HS-5 (cell line): ENCODE data around the gene CCDC171.
"Not testable (repeated sequence)": the region's sequence is repeated elsewhere in the genome, so short reads cannot be mapped to it uniquely, and the experiment has no call there.

ENCODE experiments used
- DNase-seq: peaks from one replicate; pipeline ENCODE4 v3.0.0-alpha.2; 2012; ENCODE audit warnings: low read depth

CCDC171 gene

DNA sequence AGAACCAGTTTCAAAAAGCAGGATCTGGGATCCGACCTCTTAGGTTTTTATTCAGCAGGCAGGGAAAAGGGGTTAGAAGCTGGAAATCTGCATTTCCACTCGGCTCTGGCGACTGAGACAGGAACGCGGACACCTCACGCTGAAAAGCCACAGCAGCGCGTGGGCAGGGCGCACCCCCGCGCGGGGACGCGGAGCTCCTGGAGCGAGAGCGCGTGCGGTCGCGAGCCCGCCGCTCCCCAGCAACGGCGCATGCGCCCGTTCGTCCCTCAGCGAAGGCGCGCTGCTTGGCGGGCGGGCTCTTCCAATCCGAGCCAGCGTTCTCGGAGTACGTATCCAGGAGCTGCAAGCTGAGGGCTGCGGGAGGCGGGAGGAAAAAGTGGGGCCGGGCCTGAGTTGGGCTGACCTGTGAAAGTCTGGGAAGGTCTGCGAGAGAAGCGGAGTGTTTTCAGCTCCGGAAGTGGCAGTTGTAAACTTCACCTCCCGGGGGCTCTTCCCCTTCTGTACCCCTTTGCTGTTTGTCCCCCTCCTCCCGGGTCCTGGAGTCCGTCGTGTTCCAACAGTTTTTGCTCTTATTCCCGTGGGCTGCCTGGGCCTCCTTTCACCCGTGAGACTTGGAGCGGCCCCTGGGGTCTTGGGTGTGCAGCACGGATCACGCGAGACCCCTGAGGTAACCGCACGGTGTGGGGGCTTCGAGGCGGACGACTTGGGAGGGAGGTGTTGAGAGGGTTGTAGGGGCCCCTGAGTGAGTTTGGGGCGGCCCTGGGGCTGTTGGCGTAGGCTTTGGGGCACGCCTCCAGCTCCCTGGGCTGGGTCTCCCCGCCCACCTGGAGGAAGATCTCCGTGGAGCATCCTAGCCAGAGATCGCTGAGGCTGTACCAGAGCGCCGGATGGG lies at the start of gene CCDC171:
CCDC171 (plus strand) TSS at position 408 of the 892 bp plus-strand sequence. CDS start 11,046 bp downstream, outside the sequence.
- peak; percentile 85 for DNase-seq

DNA sequence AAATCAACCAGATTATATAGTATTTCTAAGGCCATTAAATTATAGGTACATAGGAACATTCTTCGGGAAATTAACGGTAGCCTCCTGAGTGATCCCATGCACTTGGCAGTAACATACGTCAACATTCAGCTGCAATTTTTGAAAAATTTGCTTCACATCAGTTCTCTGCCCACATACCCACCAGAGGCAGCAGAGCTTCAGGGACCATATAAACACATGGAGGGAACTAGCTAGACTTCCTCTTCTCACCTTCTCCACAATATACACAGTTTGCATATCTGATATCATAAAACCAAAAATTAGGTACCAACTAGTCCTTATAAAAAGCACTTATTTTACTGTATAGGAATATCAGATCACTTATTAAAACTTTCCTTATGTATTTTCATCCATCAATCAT lies 46.9 kb upstream of the CCDC171 start:
- no peak for DNase-seq

DNA sequence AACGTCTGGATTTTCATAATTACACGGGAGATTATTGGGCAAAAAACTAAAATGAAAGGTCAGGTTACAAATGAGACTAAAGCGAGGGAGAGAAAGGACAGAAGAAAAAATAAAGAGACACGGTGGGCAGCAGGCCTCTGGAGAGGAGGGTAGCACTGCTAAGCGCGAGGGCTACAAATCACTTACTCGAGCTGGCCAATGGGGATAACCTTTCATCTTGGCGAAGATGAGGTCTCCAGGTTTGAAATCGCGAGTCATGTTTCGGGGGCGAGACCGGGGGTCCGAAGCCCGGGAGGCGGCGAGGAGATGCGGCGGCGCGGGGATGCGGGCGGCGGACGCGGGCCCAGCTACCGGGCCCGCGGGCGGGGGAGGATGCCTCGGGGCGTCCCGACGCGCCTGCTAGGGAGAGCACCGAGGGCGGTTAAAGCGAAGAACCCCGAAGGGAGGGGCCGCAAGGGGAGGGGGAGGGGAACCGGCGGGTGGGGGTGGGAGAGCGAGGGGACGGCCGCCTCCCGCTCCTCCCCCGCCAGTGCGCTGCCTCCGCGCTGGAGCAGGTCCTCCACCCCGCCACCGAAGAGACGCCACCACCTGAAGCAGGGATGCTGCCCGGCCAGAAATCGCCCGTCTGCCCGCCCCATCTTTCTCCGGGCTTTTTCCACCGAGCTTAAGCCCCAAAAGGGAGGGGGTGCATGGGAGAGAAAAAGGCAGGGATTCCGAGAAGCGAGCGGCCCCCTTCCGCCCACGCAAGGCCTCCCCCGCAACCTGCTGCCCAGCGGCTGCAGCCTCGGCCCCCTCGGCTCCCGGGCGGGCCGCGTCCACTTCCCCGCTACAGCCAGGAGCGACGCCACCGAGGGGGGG lies 42.7 kb upstream of the CCDC171 start:
- no peak for DNase-seq

DNA sequence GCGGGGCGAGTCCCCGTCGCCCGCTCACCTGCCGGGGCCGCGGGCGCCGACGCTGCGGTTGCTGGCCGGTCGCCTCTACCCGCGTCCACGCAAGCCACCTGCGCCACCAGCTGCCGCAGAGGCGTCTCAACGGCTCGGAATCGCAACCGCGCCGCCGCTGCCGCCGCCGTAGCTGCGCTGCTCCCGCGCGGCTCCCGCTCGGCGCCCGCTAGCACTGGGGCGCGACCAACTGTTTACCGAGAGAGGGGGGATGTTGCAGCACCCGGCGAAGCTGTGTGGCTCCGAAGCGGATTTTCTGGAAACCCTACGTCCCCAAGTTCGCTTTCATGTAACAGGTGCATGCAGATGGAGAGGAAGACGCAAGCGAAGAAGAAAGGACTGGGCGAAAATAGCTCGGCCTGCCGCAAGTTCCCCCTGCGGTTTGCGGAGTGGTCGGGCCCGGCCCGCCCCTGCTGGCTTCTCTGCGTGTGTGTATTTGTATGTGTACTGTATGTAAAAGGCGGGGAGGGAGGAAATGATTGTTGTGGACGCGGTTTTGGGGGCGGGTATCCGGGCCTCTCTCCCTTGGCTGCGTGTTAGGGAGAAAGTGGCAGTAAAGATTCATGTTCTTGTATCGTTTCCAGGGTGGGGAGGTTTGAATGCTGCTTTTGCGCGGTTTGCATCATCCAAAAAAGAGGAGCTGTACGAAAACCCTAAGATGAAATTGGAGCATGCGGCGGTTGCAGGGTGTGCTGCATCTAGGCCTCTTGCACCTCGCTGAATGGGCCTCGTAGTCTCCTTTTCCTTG lies 41.9 kb upstream of the CCDC171 start, which contains the start of gene PSIP1:
PSIP1 (minus strand) TSS at position 182 of the 787 bp plus-strand sequence. CDS start 782 bp downstream, outside the sequence.
- peak; percentile 64 for DNase-seq

DNA sequence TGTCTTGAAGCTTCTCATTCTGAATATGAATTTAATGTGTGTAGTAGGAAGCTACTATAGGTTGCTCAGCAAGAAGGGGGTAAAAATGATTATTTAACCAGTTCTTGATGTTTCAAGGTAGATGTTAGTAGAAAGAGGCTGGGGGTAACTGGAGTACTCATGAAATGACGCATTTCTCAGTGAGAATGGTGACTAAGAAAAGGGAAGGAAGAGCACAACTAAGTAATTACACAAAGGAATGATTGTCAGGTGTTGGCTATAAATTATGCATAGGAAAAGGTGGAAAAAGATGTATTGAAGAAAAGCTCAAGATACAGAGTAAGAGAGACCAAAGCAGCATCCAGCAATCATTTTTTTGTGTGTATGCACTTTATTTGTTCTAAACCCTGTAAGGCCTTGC lies 40.6 kb upstream of the CCDC171 start:
- no peak for DNase-seq

DNA sequence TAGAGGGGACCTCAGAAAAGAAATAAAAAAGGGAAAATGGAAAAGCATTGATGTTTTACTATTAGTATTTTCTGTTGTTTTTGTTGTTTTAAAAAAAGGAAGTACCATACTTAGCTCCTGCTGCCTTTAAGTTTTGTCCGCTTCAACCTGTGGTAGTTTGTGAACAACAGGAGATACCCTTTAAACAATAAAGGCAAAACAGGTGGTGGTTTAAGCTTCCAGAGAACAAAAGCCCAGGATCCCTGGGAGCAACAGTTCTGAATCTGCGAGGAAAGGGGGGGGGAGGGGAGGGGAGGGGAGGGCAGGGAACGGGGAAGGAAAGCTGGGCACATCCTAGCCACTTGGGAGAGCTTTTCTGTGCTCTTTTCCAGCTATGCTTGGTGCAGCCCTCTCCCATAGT lies 40.0 kb upstream of the CCDC171 start:
- no peak for DNase-seq

DNA sequence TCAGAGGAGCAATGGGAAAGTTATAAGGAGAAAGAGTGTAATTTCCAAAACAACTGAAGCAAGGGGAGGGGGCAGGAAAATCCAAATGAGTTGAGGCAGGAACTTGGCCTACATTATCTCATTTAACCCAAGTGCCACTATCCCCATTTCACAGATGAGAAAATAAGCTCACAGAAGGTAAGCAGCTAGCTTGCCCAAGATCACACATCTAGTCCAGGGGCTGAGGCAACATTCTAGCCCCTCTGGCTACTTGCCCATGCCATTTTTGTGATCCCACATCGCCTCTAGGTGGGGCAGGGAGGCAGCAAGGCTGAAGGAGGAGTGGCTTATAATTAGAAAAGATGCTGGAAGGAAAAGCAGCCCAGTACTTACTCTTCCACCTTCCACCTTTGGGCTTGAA lies 39.5 kb upstream of the CCDC171 start:
- DNase-seq: no peak

DNA sequence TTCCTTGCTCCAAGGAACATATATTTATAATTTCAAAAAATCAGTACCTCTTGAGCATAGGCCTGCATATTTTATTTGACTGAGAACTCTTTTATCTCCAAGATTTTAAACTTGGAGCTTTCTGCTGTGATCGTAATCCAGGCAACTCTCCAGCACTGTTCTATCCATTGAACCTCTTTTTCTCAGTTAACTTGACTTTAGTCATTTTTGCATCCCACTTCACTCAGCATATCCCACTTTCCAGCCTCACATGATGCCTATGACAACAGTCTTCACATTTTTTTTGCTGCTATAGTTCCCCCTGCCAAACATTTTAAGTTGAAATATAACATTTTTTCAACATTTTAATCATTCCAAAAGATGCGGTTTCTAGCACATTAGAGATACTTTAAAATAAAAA lies 33.0 kb upstream of the CCDC171 start:
- no peak for DNase-seq

DNA sequence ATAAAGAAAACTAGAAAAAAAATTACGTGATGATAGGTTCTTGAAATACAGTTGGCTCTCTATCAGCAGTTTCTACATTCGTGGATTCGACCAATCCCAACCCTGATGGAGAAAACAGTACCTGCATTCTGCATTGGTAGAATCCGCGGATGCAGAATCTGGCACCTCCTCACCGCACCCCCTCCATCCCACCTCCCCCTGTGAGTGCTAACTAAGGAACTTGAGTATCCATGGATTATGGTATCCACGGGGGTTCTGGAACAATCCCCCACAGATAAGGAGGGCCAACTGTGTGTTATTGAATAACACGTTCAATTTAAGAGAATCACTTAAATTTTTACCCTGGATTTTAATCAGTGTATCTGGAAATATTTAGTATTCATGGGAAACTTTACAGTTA lies 31.6 kb upstream of the CCDC171 start:
- no peak for DNase-seq

DNA sequence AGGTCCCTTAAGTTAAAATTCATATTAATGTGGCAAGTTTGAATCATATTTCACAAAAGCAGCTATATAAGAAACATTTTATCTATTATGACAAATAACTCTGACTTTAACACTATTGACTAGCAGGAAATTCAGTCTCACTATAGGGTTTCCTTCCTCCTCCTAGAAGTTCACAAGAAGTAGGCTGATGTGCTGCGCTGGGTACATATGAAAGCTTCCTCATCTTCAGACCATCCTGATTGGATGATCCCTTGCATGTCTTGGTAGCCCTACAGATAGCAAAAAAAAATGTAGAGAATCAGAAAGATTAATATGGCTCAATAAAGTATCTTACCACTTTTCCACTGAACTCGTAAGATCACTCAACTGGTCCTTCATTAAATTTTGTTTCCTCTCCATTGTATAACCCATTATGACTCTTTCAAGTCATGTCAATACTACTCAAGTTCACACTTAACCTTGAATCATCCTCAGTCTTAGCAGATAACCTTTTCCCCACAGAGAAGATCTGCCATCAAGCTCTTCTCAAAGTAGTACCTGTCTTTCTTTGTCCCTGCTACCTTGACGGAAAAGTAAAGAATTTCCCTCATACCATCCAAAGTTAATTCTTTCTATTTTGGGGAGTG lies 30.6 kb upstream of the CCDC171 start:
- DNase-seq: no peak

DNA sequence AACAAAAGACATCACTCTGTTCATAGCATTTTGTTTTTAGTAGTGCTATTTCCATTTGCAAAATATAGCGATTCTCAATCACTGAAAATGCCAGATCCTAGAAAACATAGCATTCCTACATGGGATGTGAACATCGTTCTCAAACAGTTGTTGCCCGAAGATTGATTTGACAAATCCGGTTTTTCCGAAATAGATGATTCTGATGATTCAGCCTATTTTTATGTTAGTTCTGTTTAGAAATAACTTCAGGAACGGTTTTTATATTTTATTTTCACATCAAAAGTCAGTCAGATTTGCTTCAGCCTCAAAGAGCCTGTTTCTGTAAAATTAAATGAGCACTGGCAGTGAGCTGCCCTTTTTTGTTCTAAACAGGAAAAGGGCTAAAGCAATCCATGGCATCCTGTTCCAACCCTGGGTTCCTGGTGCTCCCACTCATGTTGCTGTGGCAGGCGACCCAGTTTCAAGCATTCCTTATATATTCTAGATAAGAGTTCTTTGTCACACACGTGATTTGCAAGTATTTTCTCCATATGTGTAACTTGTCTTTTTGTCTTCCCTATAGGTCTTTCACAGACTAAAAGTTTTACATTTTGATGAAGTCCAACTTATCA lies 27.9 kb upstream of the CCDC171 start:
- DNase-seq: no peak

DNA sequence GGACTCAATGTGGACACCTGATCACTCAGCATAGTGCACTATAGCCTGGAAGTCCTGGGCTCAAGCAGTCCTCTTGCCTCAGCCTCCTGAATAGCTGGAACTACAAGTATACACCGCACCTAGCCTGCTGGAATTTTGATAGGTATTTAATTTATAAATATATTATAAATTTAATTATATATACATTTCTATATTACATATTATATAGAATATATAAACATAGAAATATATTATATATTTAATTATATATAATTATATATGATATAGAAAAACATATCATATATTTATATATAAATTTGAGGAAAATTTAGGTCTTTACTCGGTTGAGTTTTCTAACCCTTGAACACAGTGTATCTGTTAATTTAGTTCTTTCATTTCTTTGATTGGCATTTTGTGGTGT lies 26.9 kb upstream of the CCDC171 start:
- no peak for DNase-seq

DNA sequence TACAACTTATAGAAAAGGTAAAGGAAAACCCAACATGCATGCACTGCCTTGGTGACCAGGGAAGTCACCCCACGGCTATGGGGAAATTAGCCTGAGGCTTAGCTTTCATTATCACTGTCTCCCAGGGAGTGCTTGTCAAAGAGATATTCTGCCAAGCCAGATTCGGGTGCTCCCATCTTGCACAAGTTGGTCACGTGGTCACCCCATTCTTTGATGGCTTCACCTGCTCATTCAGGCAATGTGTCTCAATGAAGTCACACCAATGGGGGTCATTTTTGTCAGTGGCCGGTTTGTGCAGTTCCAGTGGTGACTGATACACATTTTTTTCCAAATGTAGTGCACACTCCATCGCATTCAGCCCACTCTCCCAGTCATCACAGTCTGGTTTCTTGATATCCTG lies 25.8 kb upstream of the CCDC171 start:
- DNase-seq: not testable (repeated sequence)

DNA sequence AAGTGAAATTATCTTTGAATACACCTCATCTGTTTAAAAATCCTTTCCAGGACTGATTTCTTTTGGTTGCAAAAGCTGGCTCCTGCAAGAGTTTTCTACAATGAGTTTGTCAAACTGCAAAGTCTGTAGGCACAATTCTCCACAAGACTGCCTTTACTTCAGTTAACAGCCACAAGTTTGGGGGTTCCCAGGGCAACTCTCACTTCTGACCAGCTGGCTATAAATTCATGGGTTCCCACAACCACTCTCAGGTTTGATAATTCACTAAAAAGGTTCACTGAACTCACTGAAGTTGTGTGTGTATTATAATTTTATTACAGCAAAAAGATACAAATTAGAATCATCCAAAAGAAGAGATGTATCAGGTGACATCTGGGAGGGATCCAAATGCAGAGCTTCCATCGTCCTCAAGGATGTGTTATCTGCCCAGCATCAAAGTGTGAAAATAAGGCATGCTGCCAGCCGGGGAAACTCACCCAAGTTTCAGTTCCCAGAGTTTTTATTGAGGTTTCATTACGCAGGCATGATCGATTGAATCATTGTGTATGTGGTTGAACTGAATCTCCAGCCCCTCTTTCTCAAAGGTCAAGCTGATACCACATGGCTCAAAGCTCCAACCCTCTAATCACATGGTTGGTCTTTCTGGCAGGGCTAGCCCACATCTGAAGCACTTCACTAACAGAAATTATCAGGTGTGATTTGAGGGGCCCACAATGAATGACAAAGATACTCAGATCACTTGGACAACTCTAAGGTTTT lies 23.1 kb upstream of the CCDC171 start:
- no peak for DNase-seq

DNA sequence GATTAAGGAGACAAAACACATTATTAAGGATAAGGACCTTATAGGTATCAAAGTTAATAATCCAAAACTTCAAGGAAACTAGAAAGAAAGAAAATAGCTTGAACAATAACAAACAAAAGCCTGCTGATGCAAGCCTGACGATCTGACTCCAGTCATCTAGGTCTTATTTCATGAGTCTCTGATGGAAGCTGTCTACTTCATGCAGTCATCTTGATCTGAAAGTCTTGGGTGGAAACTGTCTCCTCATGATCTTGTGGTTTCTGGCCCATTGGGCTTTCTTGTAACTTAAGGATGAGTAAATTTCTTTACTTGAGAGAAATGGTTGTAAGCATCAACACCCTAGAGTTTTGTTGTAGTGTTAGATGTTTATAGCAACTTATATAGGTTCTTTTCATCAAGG lies 21.5 kb upstream of the CCDC171 start:
- DNase-seq: no peak

DNA sequence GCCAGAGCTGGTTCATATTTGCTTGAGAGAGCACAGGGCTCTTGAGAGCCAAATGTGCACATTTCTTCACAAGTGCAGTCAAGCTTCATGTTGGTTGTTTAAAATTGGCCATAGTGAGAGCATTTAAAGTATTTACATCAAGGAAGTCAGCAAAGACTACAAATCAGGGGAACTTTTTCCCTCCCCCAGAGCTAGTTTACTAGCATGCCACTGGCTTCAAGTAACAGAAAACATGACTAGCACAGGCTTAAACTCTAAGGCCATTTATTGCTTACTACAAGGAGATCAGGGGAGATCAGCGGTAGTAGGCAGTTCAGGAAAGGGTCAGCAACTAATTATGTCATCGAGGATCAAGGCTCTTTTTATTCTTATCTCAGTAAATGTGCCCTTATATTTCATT lies 11.0 kb upstream of the CCDC171 start:
- DNase-seq: no peak

DNA sequence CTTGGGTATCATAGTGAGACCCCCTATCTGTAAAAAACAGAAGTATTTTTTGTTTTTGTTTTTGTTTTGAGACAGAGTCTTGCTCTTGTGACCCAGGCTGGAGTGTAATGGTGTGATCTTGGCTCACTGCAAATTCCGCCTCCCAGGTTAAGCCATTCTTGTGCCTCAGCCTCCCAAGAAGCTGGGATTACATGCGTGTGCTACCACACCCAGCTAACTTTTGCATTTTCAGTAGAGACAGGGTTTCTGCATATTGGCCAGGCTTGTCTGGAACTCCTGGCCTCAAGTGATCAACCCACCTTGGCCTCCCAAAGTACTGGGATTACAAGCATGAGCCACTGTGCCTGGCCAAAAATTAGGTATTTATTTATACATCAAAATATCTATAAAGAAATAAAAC lies 10.2 kb upstream of the CCDC171 start:
- DNase-seq: no peak

DNA sequence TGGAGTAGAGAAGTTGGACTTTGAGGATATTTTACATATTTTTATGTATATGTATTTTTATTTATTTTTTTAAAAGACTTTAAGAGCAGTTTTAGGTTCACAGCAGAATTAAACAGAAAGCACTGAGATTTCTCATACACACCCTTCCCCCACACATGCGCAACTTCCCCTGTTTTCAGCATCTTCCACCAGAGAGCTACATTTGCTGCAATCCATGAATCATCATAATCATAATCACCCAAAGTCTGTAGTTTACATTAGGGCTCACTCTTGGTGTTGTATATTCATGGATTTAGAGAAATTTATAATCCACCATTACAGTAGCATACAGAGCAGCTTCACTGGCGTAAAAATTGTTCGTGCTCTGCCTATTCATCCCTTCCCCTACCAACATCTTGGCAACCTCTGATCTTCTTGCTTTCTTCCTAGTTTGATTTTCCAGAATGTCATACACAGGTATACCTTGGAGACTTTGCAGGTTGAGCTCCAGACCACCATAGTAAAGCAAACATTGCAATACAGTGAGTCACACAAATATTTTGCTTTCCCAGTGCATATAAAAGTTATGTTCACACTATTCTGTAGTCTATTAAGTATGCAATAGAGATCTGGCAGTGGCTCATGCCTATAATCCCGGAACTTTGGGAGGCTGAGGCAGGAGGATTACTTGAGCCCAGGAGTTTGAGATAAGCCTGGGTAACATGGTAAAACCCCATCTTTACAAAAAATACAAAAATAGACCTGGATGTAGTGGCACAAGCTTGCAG lies 9.6 kb upstream of the CCDC171 start:
- no peak for DNase-seq

DNA sequence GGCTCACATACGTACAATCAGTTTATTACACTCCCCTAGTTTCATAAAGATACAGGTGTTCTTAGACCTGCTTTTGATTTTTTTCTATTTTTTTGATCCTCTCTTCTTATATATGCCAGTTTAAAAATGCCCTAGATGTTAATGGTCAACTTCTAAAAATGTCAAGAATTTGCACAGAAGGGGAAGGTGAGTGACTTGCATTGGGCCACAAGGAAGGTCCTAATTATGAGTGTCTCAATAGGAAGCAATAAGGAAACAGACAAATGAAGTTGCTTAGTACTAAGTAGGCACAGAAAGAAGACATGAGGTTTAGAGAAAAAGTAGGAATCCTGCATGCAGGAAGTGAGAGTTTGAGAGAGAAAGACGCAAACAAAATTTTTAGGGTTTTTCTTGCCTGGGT lies 3.2 kb upstream of the CCDC171 start:
- no peak for DNase-seq

DNA sequence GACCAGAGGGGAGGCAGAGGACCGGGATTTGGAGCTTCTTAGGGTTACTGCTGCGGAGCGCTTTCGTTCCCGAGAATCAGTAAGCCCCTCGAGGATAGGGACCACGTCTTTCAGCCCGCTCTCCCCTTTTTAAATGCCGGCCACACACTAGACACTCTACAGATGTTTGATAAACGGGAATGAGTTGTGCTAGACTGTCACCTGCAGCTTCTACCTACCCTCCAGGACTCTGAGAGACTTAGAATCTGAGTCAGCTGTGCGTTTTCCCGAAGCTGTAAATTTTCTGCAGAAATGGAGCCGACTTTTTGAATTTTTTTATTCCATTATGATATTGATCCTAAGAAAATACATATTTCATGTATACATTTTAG lies 670 bp downstream of the CCDC171 start:
- no peak for DNase-seq
